Breast epithelium (tissue), 3 donors: Measurements from ENCODE around the gene CERS5.

Source experiments
- POLR2A ChIP-seq: fragments of 450-650 bp; IDR thresholded peaks from one replicate; pipeline ENCODE4 v1.6.1; 2016; ENCODE audit warnings: antibody characterized with exemption, mild to moderate bottlenecking, moderate library complexity
- TF ChIP-seq, protein P1 (sequence below), 3 donors: fragments of 450-650 bp; IDR thresholded peaks; one replicate each; pipeline ENCODE4 v1.5.1; 2016 to 2017; ENCODE audit warnings: antibody characterized with exemption in 3 of 3, mild to moderate bottlenecking in 3 of 3, moderate library complexity in 3 of 3

DNA sequence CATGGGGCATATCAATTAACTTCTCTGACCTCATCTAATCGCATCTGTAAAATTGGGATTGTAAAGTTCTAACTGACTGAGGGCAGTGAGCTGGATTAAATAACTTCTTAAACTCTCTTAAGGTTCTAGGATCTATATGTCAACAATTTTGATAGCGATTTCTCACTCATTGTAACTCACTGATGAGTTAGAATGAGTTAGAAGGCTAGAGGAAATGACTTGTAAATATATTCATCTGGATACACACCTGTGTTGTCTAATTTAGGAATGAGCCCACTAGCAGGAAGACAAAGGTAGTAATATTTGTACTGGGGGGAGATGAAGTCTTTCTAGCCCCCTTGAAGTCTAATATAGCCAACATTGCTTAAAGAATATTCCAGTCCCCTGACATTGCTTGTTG lies 46.3 kb upstream of the CERS5 start:
- TF ChIP-seq, protein P1, sequence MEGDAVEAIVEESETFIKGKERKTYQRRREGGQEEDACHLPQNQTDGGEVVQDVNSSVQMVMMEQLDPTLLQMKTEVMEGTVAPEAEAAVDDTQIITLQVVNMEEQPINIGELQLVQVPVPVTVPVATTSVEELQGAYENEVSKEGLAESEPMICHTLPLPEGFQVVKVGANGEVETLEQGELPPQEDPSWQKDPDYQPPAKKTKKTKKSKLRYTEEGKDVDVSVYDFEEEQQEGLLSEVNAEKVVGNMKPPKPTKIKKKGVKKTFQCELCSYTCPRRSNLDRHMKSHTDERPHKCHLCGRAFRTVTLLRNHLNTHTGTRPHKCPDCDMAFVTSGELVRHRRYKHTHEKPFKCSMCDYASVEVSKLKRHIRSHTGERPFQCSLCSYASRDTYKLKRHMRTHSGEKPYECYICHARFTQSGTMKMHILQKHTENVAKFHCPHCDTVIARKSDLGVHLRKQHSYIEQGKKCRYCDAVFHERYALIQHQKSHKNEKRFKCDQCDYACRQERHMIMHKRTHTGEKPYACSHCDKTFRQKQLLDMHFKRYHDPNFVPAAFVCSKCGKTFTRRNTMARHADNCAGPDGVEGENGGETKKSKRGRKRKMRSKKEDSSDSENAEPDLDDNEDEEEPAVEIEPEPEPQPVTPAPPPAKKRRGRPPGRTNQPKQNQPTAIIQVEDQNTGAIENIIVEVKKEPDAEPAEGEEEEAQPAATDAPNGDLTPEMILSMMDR (IDR thresholded peaks at IDR 0.05): no peak
- no peak for TF ChIP-seq POLR2A
